HG02763 (cell line): ENCODE results near the gene PABPC5.

Experiments
- ATAC-seq: cut with Tn5 transposase; IDR thresholded peaks from one replicate; pipeline ENCODE4 v1.9.1; 2021; ENCODE audit warnings: mild to moderate bottlenecking, moderate library complexity; ENCODE audit not compliant: unreplicated experiment

Gene PABPC5

GRCh38 chrX:91434351-91435168 is at the start of gene PABPC5:
PABPC5 (plus strand) TSS chrX:91434839; CDS start chrX:91435578, 739 bp downstream.
- ATAC-seq, result no peak

- ATAC-seq, result no peak
Measured at GRCh38 chrX:91389026-91389425, 45.6 kb upstream of the PABPC5 start.

- no peak for ATAC-seq
Measured at GRCh38 chrX:91414713-91415112, 19.9 kb upstream of the PABPC5 start.

- ATAC-seq, result no peak
Measured at GRCh38 chrX:91435395-91435794, 756 bp downstream of the PABPC5 start.
